Caco-2 (cell line): ENCODE measurements around the gene CDH13. TPM values are rescaled to one million over a fixed set of nuclear protein-coding genes. Genes with fewer than 3 reads are reported as not detected.

Source experiments
- BruUV-seq: library from RNA; stranded (reverse); fragments of 400-500 nt; replicated peaks from 2 replicates; lab custom pipeline; 2021; lab: Mats Ljungman, UMichigan
- CTCF ChIA-PET: fragments of 300-600 bp; sonication (Branson Sonifier 250); formaldehyde crosslinking; loops from one replicate; lab custom pipeline; 2022; ENCODE audit warnings: antibody characterized with exemption; lab: Charles Lee
- POLR2A ChIA-PET: fragments of 300-600 bp; sonication (Branson Sonifier 250); formaldehyde crosslinking; loops from one replicate; lab custom pipeline; 2022; ENCODE audit warnings: antibody characterized with exemption; lab: Charles Lee
- DNase-seq, 2 experiments: peaks; one replicate each; pipeline versions ENCODE4 v3.0.0 to v3.0.0-alpha.2; 2020 to 2022
- H3K27me3 ChIP-seq: replicated peaks from 2 replicates; pipeline ENCODE4 v1.6.0; 2011; ENCODE audit warnings: low read length; ENCODE audit not compliant: control insufficient read depth, insufficient read depth
- H3K36me3 ChIP-seq: 2 replicates; pipeline ENCODE4 v1.5.1; 2011; ENCODE audit warnings: low read length; ENCODE audit not compliant: control insufficient read depth, insufficient read depth
- H3K4me1 ChIP-seq: fragments of 250-450 bp; sonication (Bioruptor Pico); 2 replicates; pipeline ENCODE4 v1.5.1; 2020; ENCODE audit warnings: mild to moderate bottlenecking
- H3K4me3 ChIP-seq: 2 replicates; pipeline ENCODE4 v1.5.1; 2011; ENCODE audit warnings: low read depth, mild to moderate bottlenecking, control low read depth, low read length
- H3K9me3 ChIP-seq: fragments of 250-450 bp; sonication (Bioruptor Pico); 2 replicates; pipeline ENCODE4 v1.5.1; 2020; ENCODE audit warnings: mild to moderate bottlenecking, moderate library complexity
- H3K27ac Mint-ChIP-seq: one replicate; pipeline ENCODE4 v1.8.0; 2022; ENCODE audit warnings: mixed read lengths; ENCODE audit not compliant: unreplicated experiment
- H3K27me3 Mint-ChIP-seq: one replicate; pipeline ENCODE4 v1.8.0; 2022; ENCODE audit warnings: mixed read lengths; ENCODE audit not compliant: insufficient read depth, unreplicated experiment
- H3K36me3 Mint-ChIP-seq: one replicate; pipeline ENCODE4 v1.8.0; 2022; ENCODE audit warnings: mild to moderate bottlenecking, mixed read lengths; ENCODE audit not compliant: insufficient read depth, unreplicated experiment
- H3K4me1 Mint-ChIP-seq: one replicate; pipeline ENCODE4 v1.8.0; 2022; ENCODE audit warnings: low read depth, mixed read lengths; ENCODE audit not compliant: unreplicated experiment
- H3K4me3 Mint-ChIP-seq: one replicate; pipeline ENCODE4 v1.8.0; 2022; ENCODE audit warnings: mild to moderate bottlenecking, moderate library complexity, mixed read lengths; ENCODE audit not compliant: unreplicated experiment
- H3K9me3 Mint-ChIP-seq: one replicate; pipeline ENCODE4 v1.8.0; 2022; ENCODE audit warnings: mixed read lengths; ENCODE audit not compliant: unreplicated experiment
- CTCF ChIP-seq, 2 experiments: fragments of 200-600 bp in 1 of 2; IDR thresholded peaks; 1 replicate in 1 of 2; 2 replicates in 1 of 2; pipeline versions ENCODE4 v1.5.1 to v1.8.0; 2011 to 2022; ENCODE audit warnings: antibody characterized with exemption in 1 of 2, control low read depth in 1 of 2, inconsistent platforms in 1 of 2, low read depth in 1 of 2, low read length in 1 of 2, mild to moderate bottlenecking in 1 of 2, moderate library complexity in 1 of 2; ENCODE audit not compliant: insufficient read depth in 1 of 2, severe bottlenecking in 1 of 2, unreplicated experiment in 1 of 2
- intact Hi-C: fragments of 100-400 bp; cut with micrococcal nuclease; formaldehyde crosslinking; loops from one replicate; pipeline ENCODE4 v1.10.0; 2022; ENCODE audit not compliant: unreplicated experiment
- total RNA-seq: library from RNA; stranded (reverse); gene quantifications from 2 replicates; pipeline ENCODE4 v1.2.3, GENCODE V29; 2022

CDH13 gene
- total RNA-seq, 1 experiment from 2014 or later, result 2.2 TPM

DNA sequence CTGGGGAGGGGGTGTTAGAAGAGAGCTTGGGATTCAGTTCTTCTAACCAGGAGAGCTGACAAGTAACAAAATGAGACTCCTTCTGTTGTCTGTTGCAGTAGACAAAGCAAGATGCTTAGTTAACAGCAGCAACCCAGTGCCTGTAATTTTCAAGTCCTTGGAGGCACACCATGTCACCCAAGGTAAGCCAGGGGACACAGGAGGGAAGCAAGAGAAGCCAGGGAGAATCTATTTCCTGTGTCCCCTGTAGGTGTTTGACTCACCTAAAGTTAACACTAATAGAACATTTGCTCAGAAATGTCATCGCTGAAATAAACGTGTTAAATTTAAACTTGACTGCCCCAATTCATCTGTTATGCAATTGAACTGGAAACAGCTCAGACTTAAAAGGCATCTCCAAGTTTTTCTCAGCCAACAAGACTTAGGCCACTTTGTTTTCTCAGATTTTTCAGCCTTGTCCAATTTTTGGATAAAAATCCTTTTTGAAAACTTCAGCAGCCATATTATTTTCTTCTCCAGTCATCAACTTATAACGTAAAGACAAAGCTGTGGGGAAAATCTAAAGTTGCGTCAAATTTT is 257.6 kb downstream of the CDH13 start:
- no peaks in the 10 kb centered on the region for H3K36me3 ChIP-seq
- Mint-ChIP-seq H3K4me3 (no peak overlapping the region), H3K27ac (no peak overlapping the region), H3K27me3 (peaks cover 19% of the 10 kb centered on the region), H3K9me3 (no peaks in the 10 kb centered on the region), H3K4me1 (no peaks in the 10 kb centered on the region), H3K36me3 (no peaks in the 10 kb centered on the region)
- DNase-seq, result no peak
- CTCF ChIA-PET, result no interaction called here
- H3K27me3 ChIP-seq, result no peaks in the 10 kb centered on the region
- BruUV-seq, result no TSS peak
- no peak for TF ChIP-seq CTCF (IDR thresholded peaks at IDR 0.05; ENCODE audit: insufficient read depth in 1 of 2, low read depth in 1 of 2, low read length in 1 of 2, severe bottlenecking in 1 of 2, unreplicated experiment in 1 of 2)
- intact Hi-C loops, result no loop called here
- no peaks in the 10 kb centered on the region for H3K4me1 ChIP-seq
- no peak overlapping the region for H3K4me3 ChIP-seq
- H3K9me3 ChIP-seq, result no peaks in the 10 kb centered on the region
- POLR2A ChIA-PET, result no interaction called here

DNA sequence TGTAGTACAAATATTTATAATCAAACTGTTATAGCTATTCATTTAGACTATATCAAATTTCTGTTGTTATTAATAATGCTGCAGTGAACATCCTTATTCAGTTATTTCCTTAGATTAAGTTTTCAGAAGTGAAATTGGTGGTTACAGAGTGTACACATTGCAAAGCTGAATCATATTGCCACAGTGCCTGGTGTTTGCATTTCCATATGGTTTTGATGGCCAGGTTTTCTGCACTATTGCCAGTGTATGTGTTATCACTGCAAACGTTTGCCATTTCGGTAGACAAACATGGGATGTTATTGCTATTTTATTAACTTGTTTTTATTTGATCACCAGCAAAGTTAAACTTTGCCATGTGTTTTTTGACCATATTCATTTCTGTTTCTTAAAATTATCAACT is 259.4 kb downstream of the CDH13 start:
- H3K36me3 Mint-ChIP-seq, result no peaks in the 10 kb centered on the region
- no peak for TF ChIP-seq CTCF (IDR thresholded peaks at IDR 0.05; ENCODE audit: insufficient read depth in 1 of 2, low read depth in 1 of 2, low read length in 1 of 2, severe bottlenecking in 1 of 2, unreplicated experiment in 1 of 2)
- Histone ChIP-seq H3K9me3 (no peaks in the 10 kb centered on the region), H3K36me3 (no peaks in the 10 kb centered on the region), H3K4me1 (no peaks in the 10 kb centered on the region), H3K4me3 (no peak overlapping the region), H3K27me3 (no peaks in the 10 kb centered on the region)
- no peak overlapping the region for H3K4me3 Mint-ChIP-seq
- H3K4me1 Mint-ChIP-seq, result no peaks in the 10 kb centered on the region
- H3K27ac Mint-ChIP-seq, result no peak overlapping the region
- no peak for DNase-seq
- no TSS peak for BruUV-seq
- ChIA-PET POLR2A (no interaction called here), CTCF (no interaction called here)
- no peaks in the 10 kb centered on the region for H3K9me3 Mint-ChIP-seq
- intact Hi-C loops, result no loop called here
- H3K27me3 Mint-ChIP-seq, result peaks cover 19% of the 10 kb centered on the region

GRCh38 chr16:82888591-82889001 is 261.8 kb downstream of the CDH13 start:
- TF ChIP-seq CTCF (IDR thresholded peaks at IDR 0.05; ENCODE audit: insufficient read depth in 1 of 2, low read depth in 1 of 2, low read length in 1 of 2, severe bottlenecking in 1 of 2, unreplicated experiment in 1 of 2), result no peak
- Mint-ChIP-seq H3K9me3 (peaks cover 2% of the 10 kb centered on the region), H3K27me3 (peaks cover 10% of the 10 kb centered on the region), H3K36me3 (no peaks in the 10 kb centered on the region), H3K4me1 (no peaks in the 10 kb centered on the region), H3K4me3 (no peak overlapping the region), H3K27ac (no peak overlapping the region)
- BruUV-seq, result no TSS peak
- Histone ChIP-seq H3K27me3 (no peaks in the 10 kb centered on the region), H3K36me3 (no peaks in the 10 kb centered on the region), H3K9me3 (no peaks in the 10 kb centered on the region), H3K4me1 (no peaks in the 10 kb centered on the region), H3K4me3 (no peak overlapping the region)
- DNase-seq, result no peak
- ChIA-PET CTCF (no interaction called here), POLR2A (no interaction called here)
- intact Hi-C loops, result no loop called here
